Right lobe of liver (tissue), 6 donors: ENCODE measurements around the gene STAC3. TPM values are rescaled to one million over a fixed set of nuclear protein-coding genes. Genes with fewer than 3 reads are reported as not detected.
A peak's percentile ranks its signal among the peaks of the same experiment; 100 is the strongest.

Experiments used
- ATAC-seq, 4 donors: fragments of 200-7000 bp; cut with Tn5 transposase; one replicate each; pipeline ENCODE4 v1.9.1; 2020; ENCODE audit warnings: mild to moderate bottlenecking in 4 of 4, moderate library complexity in 4 of 4
- DNase-seq, 3 donors: peaks; one replicate each; pipeline ENCODE4 v3.0.0-alpha.2; 2020
- H3K27ac ChIP-seq, 3 donors: fragments of 200-600 bp; one replicate each; pipeline ENCODE4 v1.8.0; 2022
- H3K27me3 ChIP-seq, 2 donors: fragments of 200-600 bp; one replicate each; pipeline ENCODE4 v1.8.0; 2022
- H3K36me3 ChIP-seq, 4 donors: fragments of 200-600 bp; sonication (generic) in 1 of 4; one replicate each; pipeline versions ENCODE4 v1.5.1 to v1.8.0; 2017 to 2022; ENCODE audit warnings: control low read depth in 1 of 4
- H3K4me1 ChIP-seq, 4 donors: fragments of 200-600 bp; sonication (generic) in 1 of 4; one replicate each; pipeline versions ENCODE4 v1.5.1 to v1.8.0; 2017 to 2022; ENCODE audit warnings: control low read depth in 1 of 4
- H3K4me3 ChIP-seq, 3 donors: fragments of 200-600 bp; one replicate each; pipeline ENCODE4 v1.8.0; 2022
- H3K9me3 ChIP-seq, 4 donors: fragments of 200-600 bp; sonication (generic) in 1 of 4; one replicate each; pipeline versions ENCODE4 v1.5.1 to v1.8.0; 2017 to 2022; ENCODE audit warnings: control low read depth in 1 of 4
- CTCF ChIP-seq, 4 donors: fragments of 200-600 bp in 3 of 4; fragments of 450-650 bp in 1 of 4; IDR thresholded peaks; one replicate each; pipeline versions ENCODE4 v1.5.1 to v1.8.0; 2016 to 2022; ENCODE audit warnings: antibody characterized with exemption in 4 of 4, mild to moderate bottlenecking in 2 of 4
- POLR2A ChIP-seq: fragments of 450-650 bp; IDR thresholded peaks from one replicate; pipeline ENCODE4 v1.6.1; 2017; ENCODE audit warnings: antibody characterized with exemption, mild to moderate bottlenecking
- WGBS: methylation state at CpG from one replicate; pipeline ENCODE4 v1.1.6; 2018; ENCODE audit warnings: low coverage, low lambda C conversion rate; ENCODE audit not compliant: insufficient coverage; ENCODE audit errors: missing lambda C conversion rate; 5-methylcytosine and 5-hydroxymethylcytosine counted together
- intact Hi-C, 2 donors: fragments of 100-400 bp; cut with DNase I; formaldehyde crosslinking; loops; one replicate each; pipeline versions ENCODE4 v1.11.2 to v1.14.1; 2022
- total RNA-seq, 6 experiments: library from RNA; depleted of rRNA in 2 of 6; stranded (reverse); fragments of >200 nt in 2 of 6; fragmentation: NEBNext Ultra II Directional in 3 of 6; extraction: Animal tissue kit (Norgen Biotek cat#: 25700) in 3 of 6; gene quantifications; one replicate each; pipeline versions ENCODE4 v1.1.0 to v1.2.4, GENCODE V29; 2016 to 2023
- donor health status: DM: no; HTN: yes; CAD: no.
- donor health status: DM: no; HTN: no; CAD: no.
- donor health status: DM: no; HTN: no; CAD: no.
- donor health status: DM: no; HTN: yes; CAD: no.
- donor health status: DM: no; HTN: yes; CAD: no.

STAC3 gene
- total RNA-seq, 6 experiments from 2014 or later, result 0.98 to 4.5 (median 1.8) TPM

GRCh38 chr12:57230381-57231155, 20.4 kb downstream of the STAC3 start:
- Histone ChIP-seq H3K27ac (peak overlapping the region; percentile 89 to 91 (median 91)), H3K36me3 (peaks cover 0 to 31% (median 15%) of the 10 kb centered on the region in 4 donors), H3K4me1 (peaks cover 0 to 54% (median 23%) of the 10 kb centered on the region in 4 donors), H3K4me3 (peak overlapping the region; percentile 58 to 63 (median 60)), H3K9me3 (no peaks in the 10 kb centered on the region), H3K27me3 (peaks cover 0 to 4% of the 10 kb centered on the region in 2 donors)
- ATAC-seq, result peak; percentile 3 to 69 (median 60)
- intact Hi-C loops, result no loop called here
- 15% methylated on average over 6 of the region's 10 CpGs for WGBS
- TF ChIP-seq POLR2A (no peak), CTCF (IDR thresholded peaks at IDR 0.05) (no peak)
- peak in 1 of 3 donors; percentile 87 for DNase-seq

GRCh38 chr12:57229634-57230380, 21.2 kb downstream of the STAC3 start, which contains the start of gene SHMT2:
Gene SHMT2, plus strand, starts transcription at chr12:57229711. Its CDS starts 68 bp downstream, at chr12:57229779.
- intact Hi-C loops, result no loop called here
- peak within 1 kb of the TSS; percentile 58 to 63 (median 60) for H3K4me3 ChIP-seq
- peaks cover 0 to 12% of the 10 kb centered on the region in 2 donors for H3K27me3 ChIP-seq
- TF ChIP-seq POLR2A (peak; percentile 87), CTCF (IDR thresholded peaks at IDR 0.05) (no peak)
- peak; percentile 95 to 96 (median 95) for DNase-seq
- H3K36me3 ChIP-seq, result peaks cover 0 to 31% (median 15%) of the 10 kb centered on the region in 4 donors
- no peaks in the 10 kb centered on the region for H3K9me3 ChIP-seq
- H3K4me1 ChIP-seq, result peaks cover 0 to 49% (median 21%) of the 10 kb centered on the region in 4 donors
- ATAC-seq, result peak; percentile 63 to 79 (median 72)
- WGBS, result under 1% methylated on average over 31 of the region's 42 CpGs
- peak within 1 kb of the TSS; percentile 89 to 91 (median 91) for H3K27ac ChIP-seq

GRCh38 chr12:57229046-57229633, 21.8 kb downstream of the STAC3 start:
- H3K9me3 ChIP-seq, result no peaks in the 10 kb centered on the region
- peak overlapping the region; percentile 58 to 63 (median 60) for H3K4me3 ChIP-seq
- no peak for TF ChIP-seq CTCF (IDR thresholded peaks at IDR 0.05)
- no peak for TF ChIP-seq POLR2A
- peaks cover 0 to 42% (median 18%) of the 10 kb centered on the region in 4 donors for H3K4me1 ChIP-seq
- H3K36me3 ChIP-seq, result peaks cover 0 to 25% (median 12%) of the 10 kb centered on the region in 4 donors
- WGBS, result under 1% methylated on average over 9 of the region's 9 CpGs
- ATAC-seq (no peak), DNase-seq (no peak)
- peaks cover 0 to 12% of the 10 kb centered on the region in 2 donors for H3K27me3 ChIP-seq
- intact Hi-C loops, result no loop called here
- H3K27ac ChIP-seq, result peak overlapping the region; percentile 89 to 91 (median 91)

- H3K27ac ChIP-seq, result no peak overlapping the region
- TF ChIP-seq CTCF (IDR thresholded peaks at IDR 0.05) (no peak), POLR2A (no peak)
- DNase-seq (no peak), ATAC-seq (no peak)
- no peaks in the 10 kb centered on the region for H3K9me3 ChIP-seq
- peaks cover 0 to 9% (median 4%) of the 10 kb centered on the region in 4 donors for H3K36me3 ChIP-seq
- WGBS, result 56% methylated on average over 5 of the region's 8 CpGs
- H3K27me3 ChIP-seq, result peaks cover 0 to 18% of the 10 kb centered on the region in 2 donors
- H3K4me3 ChIP-seq, result no peak overlapping the region
- H3K4me1 ChIP-seq, result peaks cover 0 to 28% (median 10%) of the 10 kb centered on the region in 4 donors
- intact Hi-C loops, result no loop called here
Observed at GRCh38 chr12:57227315-57228115, 23.5 kb downstream of the STAC3 start.
